ENCODE results near the gene TNFSF15.
A peak's percentile ranks its signal among the peaks of the same experiment; 100 is the strongest.
"Not testable (repeated sequence)": the region's sequence is repeated elsewhere in the genome, so short reads cannot be mapped to it uniquely, and the experiment has no call there.

The TNFSF15 gene

GRCh38 chr9:114745879-114746550, 59.8 kb downstream of the TNFSF15 start:
- DNase-seq = no peak

GRCh38 chr9:114745108-114745848, 60.6 kb downstream of the TNFSF15 start:
- no peak for DNase-seq

GRCh38 chr9:114743446-114743845, 62.4 kb downstream of the TNFSF15 start:
- no peak for DNase-seq

GRCh38 chr9:114742947-114743346, 62.9 kb downstream of the TNFSF15 start:
- no peak for DNase-seq

- DNase-seq = not testable (repeated sequence)
Measured at GRCh38 chr9:114741521-114741920, 64.3 kb downstream of the TNFSF15 start.

GRCh38 chr9:114738581-114739316, 67.1 kb downstream of the TNFSF15 start:
- peak; percentile 42 for DNase-seq

- DNase-seq = no peak
Measured at GRCh38 chr9:114737847-114738246, 68.0 kb downstream of the TNFSF15 start.

- DNase-seq = no peak
Measured at GRCh38 chr9:114737118-114737517, 68.7 kb downstream of the TNFSF15 start.

GRCh38 chr9:114735704-114736103, 70.1 kb downstream of the TNFSF15 start:
- DNase-seq = no peak

GRCh38 chr9:114735139-114735538, 70.7 kb downstream of the TNFSF15 start:
- not testable (repeated sequence) for DNase-seq

Data from NK-92 treated with Interleukin-12 subunit alpha and Interleukin-12 subunit beta, amount 100 ng/mL, for 24 hours (cell line).